Glomerular visceral epithelial cell (primary cell): Measurements from ENCODE around the gene LAMA4.

ENCODE experiments used
- DNase-seq: peaks from one replicate; pipeline ENCODE4 v3.0.0-alpha.2; 2016; ENCODE audit errors: extremely low spot score

Gene LAMA4

GRCh38 chr6:112187736-112188135, 66.6 kb downstream of the LAMA4 start:
- DNase-seq: no peak

GRCh38 chr6:112184951-112185350, 69.4 kb downstream of the LAMA4 start:
- no peak for DNase-seq

GRCh38 chr6:112183271-112183671, 71.1 kb downstream of the LAMA4 start:
- DNase-seq: no peak

- no peak for DNase-seq
Measured at GRCh38 chr6:112181130-112181529, 73.2 kb downstream of the LAMA4 start.

GRCh38 chr6:112180095-112180820, 74.1 kb downstream of the LAMA4 start:
- DNase-seq: peak; percentile 78

- DNase-seq: no peak
Measured at GRCh38 chr6:112179631-112180030, 74.7 kb downstream of the LAMA4 start.

GRCh38 chr6:112178846-112179245, 75.5 kb downstream of the LAMA4 start:
- no peak for DNase-seq

- DNase-seq: no peak
Measured at GRCh38 chr6:112177092-112177491, 77.3 kb downstream of the LAMA4 start.

- no peak for DNase-seq
Measured at GRCh38 chr6:112176175-112176574, 78.2 kb downstream of the LAMA4 start.

- no peak for DNase-seq
Measured at GRCh38 chr6:112173221-112173804, 81.1 kb downstream of the LAMA4 start.

- no peak for DNase-seq
Measured at GRCh38 chr6:112172540-112172939, 81.8 kb downstream of the LAMA4 start.

GRCh38 chr6:112169541-112169940, 84.8 kb downstream of the LAMA4 start:
- no peak for DNase-seq

- DNase-seq: peak; percentile 75
Measured at GRCh38 chr6:112163295-112164257, 90.8 kb downstream of the LAMA4 start.

- DNase-seq: no peak
Measured at GRCh38 chr6:112160745-112161144, 93.6 kb downstream of the LAMA4 start.

GRCh38 chr6:112156668-112157067, 97.7 kb downstream of the LAMA4 start:
- DNase-seq: no peak

- no peak for DNase-seq
Measured at GRCh38 chr6:112155886-112156285, 98.5 kb downstream of the LAMA4 start.

- DNase-seq: no peak
Measured at GRCh38 chr6:112154711-112155110, 99.7 kb downstream of the LAMA4 start.

GRCh38 chr6:112153926-112154607, 100.3 kb downstream of the LAMA4 start:
- peak; percentile 50 for DNase-seq

GRCh38 chr6:112150363-112150762, 104.0 kb downstream of the LAMA4 start:
- DNase-seq: no peak

GRCh38 chr6:112149719-112150263, 104.6 kb downstream of the LAMA4 start:
- no peak for DNase-seq

- DNase-seq: no peak
Measured at GRCh38 chr6:112149236-112149635, 105.1 kb downstream of the LAMA4 start.

GRCh38 chr6:112148103-112148502, 106.3 kb downstream of the LAMA4 start:
- DNase-seq: no peak
